Measurements from ENCODE around the gene ZNF462. TPM values are rescaled to one million over a fixed set of nuclear protein-coding genes. Genes with fewer than 3 reads are reported as not detected.

The ZNF462 gene
- total RNA-seq, 2 experiments from 2014 or later = 1.1 to 1.3 TPM

- no peak for DNase-seq
- Histone ChIP-seq H3K36me3 (ENCODE audit: insufficient read depth, low read length) (no peaks in the 10 kb centered on the region), H3K27ac (ENCODE audit: low read depth in 1 of 2, low read length in 2 of 2) (no peak overlapping the region), H3K4me3 (ENCODE audit: low read length) (peak overlapping the region; percentile 36), H3K4me1 (ENCODE audit: insufficient read depth, low read length) (peaks cover 4% of the 10 kb centered on the region), H3K27me3 (ENCODE audit: control insufficient read depth in 1 of 2, insufficient read depth in 2 of 2, low read length in 2 of 2) (peaks cover 50 to 75% of the 10 kb centered on the region in 2 experiments), H3K9me3 (ENCODE audit: control insufficient read depth in 1 of 2, insufficient read depth in 1 of 2, low read length in 2 of 2) (peaks cover 0 to 39% of the 10 kb centered on the region in 2 experiments)
- intact Hi-C loops (cut with DNase I, micrococcal nuclease) = no loop called here
- Mint-ChIP-seq H3K4me1 (ENCODE audit: low read depth) (peaks cover 30% of the 10 kb centered on the region), H3K27ac (no peak overlapping the region), H3K4me3 (peak overlapping the region; percentile 83), H3K9me3 (no peaks in the 10 kb centered on the region), H3K27me3 (peaks cover 85% of the 10 kb centered on the region), H3K36me3 (ENCODE audit: low read depth) (no peaks in the 10 kb centered on the region)
- no peak for ATAC-seq (ENCODE audit: poor library complexity)
- TF ChIP-seq, protein P1, sequence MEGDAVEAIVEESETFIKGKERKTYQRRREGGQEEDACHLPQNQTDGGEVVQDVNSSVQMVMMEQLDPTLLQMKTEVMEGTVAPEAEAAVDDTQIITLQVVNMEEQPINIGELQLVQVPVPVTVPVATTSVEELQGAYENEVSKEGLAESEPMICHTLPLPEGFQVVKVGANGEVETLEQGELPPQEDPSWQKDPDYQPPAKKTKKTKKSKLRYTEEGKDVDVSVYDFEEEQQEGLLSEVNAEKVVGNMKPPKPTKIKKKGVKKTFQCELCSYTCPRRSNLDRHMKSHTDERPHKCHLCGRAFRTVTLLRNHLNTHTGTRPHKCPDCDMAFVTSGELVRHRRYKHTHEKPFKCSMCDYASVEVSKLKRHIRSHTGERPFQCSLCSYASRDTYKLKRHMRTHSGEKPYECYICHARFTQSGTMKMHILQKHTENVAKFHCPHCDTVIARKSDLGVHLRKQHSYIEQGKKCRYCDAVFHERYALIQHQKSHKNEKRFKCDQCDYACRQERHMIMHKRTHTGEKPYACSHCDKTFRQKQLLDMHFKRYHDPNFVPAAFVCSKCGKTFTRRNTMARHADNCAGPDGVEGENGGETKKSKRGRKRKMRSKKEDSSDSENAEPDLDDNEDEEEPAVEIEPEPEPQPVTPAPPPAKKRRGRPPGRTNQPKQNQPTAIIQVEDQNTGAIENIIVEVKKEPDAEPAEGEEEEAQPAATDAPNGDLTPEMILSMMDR (IDR thresholded peaks at IDR 0.05) = no peak
- POLR2A ChIA-PET = no interaction called here
- CTCF ChIA-PET = no interaction called here
Measured at GRCh38 chr9:106862110-106862820, 701 bp upstream of the ZNF462 start.

DNA sequence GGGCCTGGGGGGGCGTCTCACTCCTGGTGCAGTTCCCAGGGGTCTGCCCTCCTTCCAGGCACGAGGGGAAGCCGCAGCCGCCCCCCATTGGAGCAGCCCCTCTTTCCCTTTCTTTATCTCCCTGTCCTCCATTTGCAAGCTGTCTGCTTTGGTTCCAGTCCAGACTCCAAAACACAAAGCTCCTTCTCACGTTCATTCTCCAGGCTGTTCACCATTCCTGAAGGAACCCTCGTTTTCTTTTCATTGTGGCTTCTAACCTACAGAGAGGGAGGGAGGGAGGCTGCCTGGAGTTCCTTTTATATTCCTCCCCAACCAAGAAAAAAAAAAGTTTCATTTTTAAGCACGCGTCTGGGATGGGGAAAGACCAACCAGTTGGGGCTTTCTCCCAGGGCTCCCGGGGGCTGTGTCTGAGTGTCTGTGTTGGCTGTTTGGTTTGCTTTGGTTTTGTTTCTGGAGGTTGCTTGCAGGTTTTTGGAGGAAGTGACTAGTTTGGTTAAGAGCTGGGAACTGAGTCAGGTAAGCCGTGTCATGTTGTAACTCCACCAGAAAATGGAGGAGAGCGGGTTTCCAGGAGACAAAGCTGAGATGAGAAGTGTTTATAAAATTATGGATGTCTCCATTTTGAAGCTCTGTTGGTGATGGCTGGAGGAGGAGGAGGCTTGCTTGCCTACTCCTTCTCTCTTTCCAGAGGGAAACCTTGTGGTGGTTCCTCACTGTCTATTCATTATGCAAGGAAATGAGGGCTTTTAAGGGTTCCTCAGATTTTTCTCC is 1.6 kb downstream of the ZNF462 start:
- H3K4me3 ChIP-seq (ENCODE audit: low read length) = peak overlapping the region; percentile 5
- ATAC-seq (ENCODE audit: poor library complexity) = no peak
- no peaks in the 10 kb centered on the region for H3K36me3 Mint-ChIP-seq (ENCODE audit: low read depth)
- ChIA-PET CTCF (no interaction called here), POLR2A (no interaction called here)
- H3K4me3 Mint-ChIP-seq = peak overlapping the region; percentile 60
- H3K27ac Mint-ChIP-seq = no peak overlapping the region
- H3K36me3 ChIP-seq (ENCODE audit: insufficient read depth, low read length) = no peaks in the 10 kb centered on the region
- H3K9me3 ChIP-seq (ENCODE audit: control insufficient read depth in 1 of 2, insufficient read depth in 1 of 2, low read length in 2 of 2) = peaks cover 0 to 39% of the 10 kb centered on the region in 2 experiments
- peaks cover 30% of the 10 kb centered on the region for H3K4me1 Mint-ChIP-seq (ENCODE audit: low read depth)
- H3K27me3 ChIP-seq (ENCODE audit: control insufficient read depth in 1 of 2, insufficient read depth in 2 of 2, low read length in 2 of 2) = peaks cover 50 to 61% of the 10 kb centered on the region in 2 experiments
- DNase-seq = no peak
- H3K9me3 Mint-ChIP-seq = no peaks in the 10 kb centered on the region
- intact Hi-C loops (cut with DNase I, micrococcal nuclease) = no loop called here
- no peak overlapping the region for H3K27ac ChIP-seq (ENCODE audit: low read depth in 1 of 2, low read length in 2 of 2)
- TF ChIP-seq, protein P1 (IDR thresholded peaks at IDR 0.05) = no peak
- peaks cover 4% of the 10 kb centered on the region for H3K4me1 ChIP-seq (ENCODE audit: insufficient read depth, low read length)
- H3K27me3 Mint-ChIP-seq = peaks cover 66% of the 10 kb centered on the region

GRCh38 chr9:106866243-106866642 is 3.3 kb downstream of the ZNF462 start:
- Histone ChIP-seq H3K27ac (ENCODE audit: low read depth in 1 of 2, low read length in 2 of 2) (no peak overlapping the region), H3K9me3 (ENCODE audit: control insufficient read depth in 1 of 2, insufficient read depth in 1 of 2, low read length in 2 of 2) (peaks cover 0 to 26% of the 10 kb centered on the region in 2 experiments), H3K4me3 (ENCODE audit: low read length) (no peak overlapping the region), H3K4me1 (ENCODE audit: insufficient read depth, low read length) (peaks cover 1% of the 10 kb centered on the region), H3K36me3 (ENCODE audit: insufficient read depth, low read length) (no peaks in the 10 kb centered on the region), H3K27me3 (ENCODE audit: control insufficient read depth in 1 of 2, insufficient read depth in 2 of 2, low read length in 2 of 2) (peaks cover 34 to 44% of the 10 kb centered on the region in 2 experiments)
- ATAC-seq (ENCODE audit: poor library complexity) = no peak
- Mint-ChIP-seq H3K4me1 (ENCODE audit: low read depth) (peaks cover 24% of the 10 kb centered on the region), H3K9me3 (no peaks in the 10 kb centered on the region), H3K4me3 (no peak overlapping the region), H3K36me3 (ENCODE audit: low read depth) (no peaks in the 10 kb centered on the region), H3K27me3 (peaks cover 49% of the 10 kb centered on the region), H3K27ac (no peak overlapping the region)
- ChIA-PET CTCF (no interaction called here), POLR2A (no interaction called here)
- DNase-seq = no peak
- TF ChIP-seq, protein P1 (IDR thresholded peaks at IDR 0.05) = no peak
- intact Hi-C loops (cut with DNase I, micrococcal nuclease) = no loop called here
